GM23338 (cell line): ENCODE results near the gene CFAP298. TPM values are rescaled to one million over a fixed set of nuclear protein-coding genes. Genes with fewer than 3 reads are reported as not detected.
"Not testable (repeated sequence)": the region's sequence is repeated elsewhere in the genome, so short reads cannot be mapped to it uniquely, and the experiment has no call there.

Experiments used
- ATAC-seq: fragments of 200-7000 bp; cut with Tn5 transposase; 3 replicates; pipeline ENCODE4 v1.9.1; 2020
- DNase-seq: peaks from one replicate; pipeline ENCODE4 v3.0.0-alpha.2; 2015; ENCODE audit warnings: low spot score
- H2AFZ ChIP-seq: fragments of 200-600 bp; sonication (generic); 2 replicates; pipeline ENCODE4 v1.8.0; 2016; ENCODE audit warnings: antibody characterized with exemption, mild to moderate bottlenecking, moderate library complexity
- H3F3A ChIP-seq: fragments of 200-600 bp; sonication (generic); replicated peaks from 2 replicates; pipeline ENCODE4 v1.8.0; 2017; ENCODE audit warnings: antibody characterized with exemption, mixed run types, low read depth
- H3K27ac ChIP-seq: fragments of 200-600 bp; sonication (generic); 2 replicates; pipeline ENCODE4 v1.6.1; 2016; ENCODE audit warnings: low read depth
- H3K27me3 ChIP-seq: fragments of 200-600 bp; sonication (generic); 2 replicates; pipeline ENCODE4 v1.8.0; 2016; ENCODE audit warnings: mild to moderate bottlenecking, mixed run types, moderate library complexity; ENCODE audit not compliant: insufficient read depth
- H3K36me3 ChIP-seq: fragments of 200-600 bp; sonication (generic); 2 replicates; pipeline ENCODE4 v1.8.0; 2016; ENCODE audit warnings: mild to moderate bottlenecking; ENCODE audit not compliant: insufficient read depth
- H3K4me1 ChIP-seq: fragments of 200-600 bp; sonication (generic); 2 replicates; pipeline ENCODE4 v1.8.0; 2016; ENCODE audit warnings: mild to moderate bottlenecking, moderate library complexity; ENCODE audit not compliant: insufficient read depth
- H3K4me2 ChIP-seq: fragments of 200-600 bp; sonication (generic); 2 replicates; pipeline ENCODE4 v1.7.1; 2017; ENCODE audit warnings: mixed run types
- H3K4me3 ChIP-seq: fragments of 200-600 bp; sonication (generic); 2 replicates; pipeline ENCODE4 v1.6.1; 2016; ENCODE audit warnings: mixed run types
- H3K79me2 ChIP-seq: fragments of 200-600 bp; sonication (generic); replicated peaks from 2 replicates; pipeline ENCODE4 v1.8.0; 2017; ENCODE audit warnings: mild to moderate bottlenecking; ENCODE audit not compliant: insufficient read depth
- H3K9me2 ChIP-seq: fragments of 200-600 bp; sonication (generic); 2 replicates; pipeline ENCODE4 v1.8.0; 2017; ENCODE audit not compliant: insufficient read depth
- H4K20me1 ChIP-seq: fragments of 200-600 bp; sonication (generic); replicated peaks from 2 replicates; pipeline ENCODE4 v1.8.0; 2017; ENCODE audit warnings: mild to moderate bottlenecking; ENCODE audit not compliant: insufficient read depth
- H3K27ac Mint-ChIP-seq: 2 replicates; pipeline ENCODE4 v1.8.0; 2020; ENCODE audit warnings: inconsistent platforms, mild to moderate bottlenecking, moderate library complexity, mixed read lengths
- H3K27me3 Mint-ChIP-seq: 3 replicates; pipeline ENCODE4 v1.8.0; 2022; ENCODE audit warnings: low read depth, mild to moderate bottlenecking, moderate library complexity, mixed read lengths, inconsistent platforms; ENCODE audit not compliant: insufficient read depth, poor library complexity
- H3K36me3 Mint-ChIP-seq: 3 replicates; pipeline ENCODE4 v1.8.0; 2021; ENCODE audit warnings: low read depth, mild to moderate bottlenecking, inconsistent platforms, moderate library complexity, mixed read lengths
- H3K4me1 Mint-ChIP-seq: 3 replicates; pipeline ENCODE4 v1.8.0; 2020; ENCODE audit warnings: mild to moderate bottlenecking, inconsistent platforms, mixed read lengths
- H3K4me3 Mint-ChIP-seq: 3 replicates; pipeline ENCODE4 v1.8.0; 2021; ENCODE audit warnings: moderate library complexity, mild to moderate bottlenecking, inconsistent platforms, mixed read lengths
- H3K9me3 Mint-ChIP-seq: 3 replicates; pipeline ENCODE4 v1.8.0; 2020; ENCODE audit warnings: moderate library complexity, mild to moderate bottlenecking, inconsistent platforms, mixed read lengths
- CREB1 ChIP-seq: fragments of 250-450 bp; sonication (Bioruptor Pico); IDR thresholded peaks from 2 replicates; pipeline ENCODE4 v1.5.0; 2020; ENCODE audit warnings: low read depth, mild to moderate bottlenecking, moderate library complexity
- ETS1 ChIP-seq: IDR thresholded peaks from 2 replicates; pipeline ENCODE4 v1.6.1; 2016; ENCODE audit warnings: antibody characterized with exemption
- EZH2phosphoT487 ChIP-seq: fragments of 200-600 bp; sonication (generic); IDR thresholded peaks from one replicate; pipeline ENCODE4 v1.8.1; 2018; ENCODE audit warnings: antibody characterized with exemption; ENCODE audit not compliant: unreplicated experiment
- JUNB ChIP-seq: IDR thresholded peaks from one replicate; pipeline ENCODE4 v1.6.1; 2016; ENCODE audit warnings: antibody characterized with exemption; ENCODE audit not compliant: unreplicated experiment
- NANOG ChIP-seq: IDR thresholded peaks from 2 replicates; pipeline ENCODE4 v1.6.1; 2016; ENCODE audit warnings: antibody characterized with exemption, borderline replicate concordance
- STAT1 ChIP-seq: IDR thresholded peaks from one replicate; pipeline ENCODE4 v1.6.1; 2016; ENCODE audit warnings: antibody characterized with exemption; ENCODE audit not compliant: unreplicated experiment
- ZNF462 ChIP-seq: fragments of 250-450 bp; sonication (Bioruptor Pico); IDR thresholded peaks from 2 replicates; pipeline ENCODE4 v1.5.0; 2020; ENCODE audit warnings: mild to moderate bottlenecking, moderate library complexity
- polyA plus RNA-seq: library from polyadenylated mRNA; unstranded; fragments of >200 nt; fragmentation: Nextera tagmentation; extraction: Ambion mirVana; gene quantifications from 2 replicates; pipeline ENCODE4 v1.2.1, GENCODE V29; 2016
- total RNA-seq: library from RNA; depleted of rRNA; stranded (reverse); fragments of >200 nt; shearing (Covaris generic); gene quantifications from 2 replicates; pipeline ENCODE4 v1.2.3, GENCODE V29; 2014

CFAP298 gene
- total and polyA plus RNA-seq, 2 experiments from 2014 or later = 46.6 to 157 TPM

- Histone ChIP-seq H3K4me3 (peak overlapping the region; percentile 92), H3K79me2 (peaks cover 24% of the 10 kb centered on the region), H3K4me2 (peak overlapping the region; percentile 98), H3K36me3 (peaks cover 20% of the 10 kb centered on the region; the same call in 1 of the 2 replicates), H3F3A (peaks cover 14% of the 10 kb centered on the region), H3K4me1 (peaks cover 20% of the 10 kb centered on the region)
- not testable (repeated sequence) for H3K9me3 Mint-ChIP-seq, ATAC-seq, H2AFZ ChIP-seq, H4K20me1 ChIP-seq, H3K27ac Mint-ChIP-seq, H3K27ac ChIP-seq, H3K27me3 ChIP-seq, DNase-seq, H3K27me3 Mint-ChIP-seq, H3K9me2 ChIP-seq
- Mint-ChIP-seq H3K4me1 (peaks cover 10% of the 10 kb centered on the region), H3K36me3 (peaks cover 36% of the 10 kb centered on the region), H3K4me3 (peak overlapping the region; percentile 73)
Observed at GRCh38 chr21:32610940-32611339, 1.2 kb downstream of the CFAP298 start.

- Mint-ChIP-seq H3K27ac (no peak overlapping the region), H3K4me1 (peaks cover 31% of the 10 kb centered on the region), H3K27me3 (peaks cover 9% of the 10 kb centered on the region), H3K4me3 (no peak overlapping the region), H3K36me3 (peaks cover 56% of the 10 kb centered on the region), H3K9me3 (no peaks in the 10 kb centered on the region)
- Histone ChIP-seq H3K27ac (no peak overlapping the region), H3K4me3 (no peak overlapping the region), H3K4me2 (no peak overlapping the region), H4K20me1 (peaks cover 5% of the 10 kb centered on the region), H3K27me3 (no peaks in the 10 kb centered on the region), H3K79me2 (peaks cover 24% of the 10 kb centered on the region), H3K36me3 (peaks cover 21% of the 10 kb centered on the region; the same call in 1 of the 2 replicates), H3K4me1 (peaks cover 38% of the 10 kb centered on the region), H3F3A (peaks cover 30% of the 10 kb centered on the region), H3K9me2 (no peaks in the 10 kb centered on the region), H2AFZ (no peak overlapping the region)
- DNase-seq (no peak), ATAC-seq (no peak)
- TF ChIP-seq STAT1 (no peak), JUNB (no peak), ETS1 (no peak), NANOG (no peak)
Observed at GRCh38 chr21:32608851-32609250, 3.3 kb downstream of the CFAP298 start.

- DNase-seq (no peak), ATAC-seq (no peak)
- Histone ChIP-seq H3K9me2 (no peaks in the 10 kb centered on the region), H4K20me1 (peaks cover 8% of the 10 kb centered on the region), H3K79me2 (peaks cover 19% of the 10 kb centered on the region), H3K36me3 (peaks cover 41% of the 10 kb centered on the region), H3K27ac (peak overlapping the region; percentile 95), H3K4me2 (peak overlapping the region; percentile 66), H3K27me3 (no peaks in the 10 kb centered on the region), H2AFZ (no peak overlapping the region), H3K4me1 (peaks cover 48% of the 10 kb centered on the region), H3F3A (peaks cover 36% of the 10 kb centered on the region), H3K4me3 (no peak overlapping the region)
- Mint-ChIP-seq H3K36me3 (peaks cover 85% of the 10 kb centered on the region), H3K4me1 (peaks cover 55% of the 10 kb centered on the region), H3K27ac (peak overlapping the region; percentile 96), H3K9me3 (no peaks in the 10 kb centered on the region), H3K27me3 (peaks cover 10% of the 10 kb centered on the region), H3K4me3 (peak overlapping the region; percentile 11; the same call in 1 of the 3 replicates)
- TF ChIP-seq EZH2phosphoT487 (no peak), CREB1 (CRISPR knock-in tag) (no peak), ETS1 (no peak), STAT1 (no peak), ZNF462 (CRISPR knock-in tag) (no peak)
Observed at GRCh38 chr21:32605469-32605868, 6.7 kb downstream of the CFAP298 start.
